ENCODE data around the gene ZBTB7A. TPM values are rescaled to one million over a fixed set of nuclear protein-coding genes. Genes with fewer than 3 reads are reported as not detected.

ZBTB7A gene
- total RNA-seq, 6 experiments from 2014 or later, result 19.0 to 38.5 (median 27.7) TPM

DNA sequence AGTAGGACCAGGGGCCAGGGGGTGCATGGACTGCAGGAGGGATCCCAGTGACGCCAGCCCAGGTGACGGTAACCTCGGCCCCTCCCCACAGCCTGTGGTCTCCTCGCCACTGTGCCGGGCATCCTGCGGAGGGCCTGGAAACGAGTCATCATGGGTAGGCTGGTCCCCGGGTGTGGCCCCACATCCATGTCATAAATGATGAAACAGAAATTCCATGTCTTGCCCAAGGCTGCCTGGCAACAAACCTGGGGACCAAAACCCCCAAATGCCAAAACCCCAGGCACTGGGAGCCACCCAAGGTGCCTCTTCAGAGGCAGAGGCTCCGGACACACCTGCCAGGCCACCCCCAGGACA, 36.4 kb upstream of the ZBTB7A start:
- H3K9me3 ChIP-seq, result no peaks in the 10 kb centered on the region
- H3K4me1 ChIP-seq, result no peaks in the 10 kb centered on the region
- no peak overlapping the region for H3K27ac ChIP-seq
- peaks cover 0 to 36% (median 8%) of the 10 kb centered on the region in 4 donors for H3K36me3 ChIP-seq
- no peak overlapping the region for H3K4me3 ChIP-seq
- no peak for ATAC-seq
- no CpG with 5 or more reads among the region's 9 CpGs for WGBS (ENCODE audit: insufficient coverage, low coverage, low lambda C conversion rate, missing lambda C conversion rate)
- no peaks in the 10 kb centered on the region for H3K27me3 ChIP-seq
- intact Hi-C loops (cut with DNase I), result no loop called here
- TF ChIP-seq, protein P1, sequence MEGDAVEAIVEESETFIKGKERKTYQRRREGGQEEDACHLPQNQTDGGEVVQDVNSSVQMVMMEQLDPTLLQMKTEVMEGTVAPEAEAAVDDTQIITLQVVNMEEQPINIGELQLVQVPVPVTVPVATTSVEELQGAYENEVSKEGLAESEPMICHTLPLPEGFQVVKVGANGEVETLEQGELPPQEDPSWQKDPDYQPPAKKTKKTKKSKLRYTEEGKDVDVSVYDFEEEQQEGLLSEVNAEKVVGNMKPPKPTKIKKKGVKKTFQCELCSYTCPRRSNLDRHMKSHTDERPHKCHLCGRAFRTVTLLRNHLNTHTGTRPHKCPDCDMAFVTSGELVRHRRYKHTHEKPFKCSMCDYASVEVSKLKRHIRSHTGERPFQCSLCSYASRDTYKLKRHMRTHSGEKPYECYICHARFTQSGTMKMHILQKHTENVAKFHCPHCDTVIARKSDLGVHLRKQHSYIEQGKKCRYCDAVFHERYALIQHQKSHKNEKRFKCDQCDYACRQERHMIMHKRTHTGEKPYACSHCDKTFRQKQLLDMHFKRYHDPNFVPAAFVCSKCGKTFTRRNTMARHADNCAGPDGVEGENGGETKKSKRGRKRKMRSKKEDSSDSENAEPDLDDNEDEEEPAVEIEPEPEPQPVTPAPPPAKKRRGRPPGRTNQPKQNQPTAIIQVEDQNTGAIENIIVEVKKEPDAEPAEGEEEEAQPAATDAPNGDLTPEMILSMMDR (IDR thresholded peaks at IDR 0.05), result no peak
- no peak for TF ChIP-seq POLR2A (IDR thresholded peaks at IDR 0.05)
- DNase-seq, result no peak

GRCh38 chr19:4102339-4103079, 35.8 kb upstream of the ZBTB7A start:
- H3K9me3 ChIP-seq, result no peaks in the 10 kb centered on the region
- H3K27me3 ChIP-seq, result no peaks in the 10 kb centered on the region
- intact Hi-C loops (cut with DNase I), result no loop called here
- ATAC-seq (peak in 1 of 4 donors; percentile 4), DNase-seq (no peak)
- H3K27ac ChIP-seq, result no peak overlapping the region
- no peak overlapping the region for H3K4me3 ChIP-seq
- TF ChIP-seq POLR2A (IDR thresholded peaks at IDR 0.05), result no peak
- TF ChIP-seq, protein P1 (IDR thresholded peaks at IDR 0.05), result no peak
- H3K4me1 ChIP-seq, result peaks cover 0 to 3% (median 0%) of the 10 kb centered on the region in 4 donors
- peaks cover 0 to 32% (median 8%) of the 10 kb centered on the region in 4 donors for H3K36me3 ChIP-seq
- WGBS (ENCODE audit: insufficient coverage, low coverage, low lambda C conversion rate, missing lambda C conversion rate), result no CpG with 5 or more reads among the region's 53 CpGs

- no CpG with 5 or more reads among the region's 10 CpGs for WGBS (ENCODE audit: insufficient coverage, low coverage, low lambda C conversion rate, missing lambda C conversion rate)
- H3K4me3 ChIP-seq, result no peak overlapping the region
- no peaks in the 10 kb centered on the region for H3K9me3 ChIP-seq
- H3K36me3 ChIP-seq, result peaks cover 0 to 32% (median 8%) of the 10 kb centered on the region in 4 donors
- H3K27ac ChIP-seq, result no peak overlapping the region
- peaks cover 0 to 4% (median 0%) of the 10 kb centered on the region in 4 donors for H3K4me1 ChIP-seq
- H3K27me3 ChIP-seq, result no peaks in the 10 kb centered on the region
- DNase-seq, result no peak
- TF ChIP-seq, protein P1 (IDR thresholded peaks at IDR 0.05), result no peak
- no peak for TF ChIP-seq POLR2A (IDR thresholded peaks at IDR 0.05)
- no peak for ATAC-seq
- intact Hi-C loops (cut with DNase I), result no loop called here
Measured at GRCh38 chr19:4101496-4101770, 34.7 kb upstream of the ZBTB7A start.

GRCh38 chr19:4100647-4101495, 34.2 kb upstream of the ZBTB7A start:
- Histone ChIP-seq H3K27ac (no peak overlapping the region), H3K4me1 (peaks cover 0 to 4% (median 0%) of the 10 kb centered on the region in 4 donors), H3K9me3 (no peaks in the 10 kb centered on the region), H3K27me3 (no peaks in the 10 kb centered on the region), H3K4me3 (no peak overlapping the region), H3K36me3 (peaks cover 0 to 32% (median 8%) of the 10 kb centered on the region in 4 donors)
- TF ChIP-seq, protein P1 (IDR thresholded peaks at IDR 0.05), result no peak
- no peak for TF ChIP-seq POLR2A (IDR thresholded peaks at IDR 0.05)
- no peak for DNase-seq
- intact Hi-C loops (cut with DNase I), result no loop called here
- WGBS (ENCODE audit: insufficient coverage, low coverage, low lambda C conversion rate, missing lambda C conversion rate), result 86% methylated on average over 8 of the region's 38 CpGs
- no peak for ATAC-seq

Data from right lobe of liver (tissue), 6 donors.